ENCODE measurements around the gene CASKIN2. TPM values are rescaled to one million over a fixed set of nuclear protein-coding genes. Genes with fewer than 3 reads are reported as not detected.

Gene CASKIN2
- total RNA-seq = 4.5 and 7.0 TPM in 2 replicates

GRCh38 chr17:75515496-75516254 is at the start of gene CASKIN2:
TSS of gene CASKIN2 (minus strand) at chr17:75515537. CDS start at chr17:75513804, 1,733 bp downstream.

GRCh38 chr17:75524970-75525805 is 9.9 kb upstream of the CASKIN2 start, which contains the start of gene LLGL2:
TSS of gene LLGL2 (plus strand) at chr17:75525697. CDS start at chr17:75543427, 17,730 bp downstream.

GRCh38 chr17:75516255-75516618 is 900 bp upstream of the CASKIN2 start, which contains the start of gene TSEN54:
TSS of gene TSEN54 (plus strand) at chr17:75516528. CDS start at chr17:75516561, 33 bp downstream.

GRCh38 chr17:75456417-75457046 is 58.8 kb downstream of the CASKIN2 start, which contains the start of gene TMEM94:
TSS of gene TMEM94 (plus strand) at chr17:75456635. CDS start at chr17:75471906, 15,271 bp downstream.

Other genes with a start within 250 kb of the CASKIN2 start
- 10.4 and 13.4 TPM in 2 replicates for gene MIF4GD, start 244.3 kb downstream of the CASKIN2 start, total RNA-seq
- 12.3 and 17.6 TPM in 2 replicates for gene SLC25A19, start 226.1 kb downstream of the CASKIN2 start, total RNA-seq
- 81.9 and 101 TPM in 2 replicates for gene GRB2, start 109.9 kb downstream of the CASKIN2 start, total RNA-seq
- gene TMEM94, start 58.9 kb downstream of the CASKIN2 start, total RNA-seq = 18.2 TPM in 2 replicates
- gene TSEN54, start 991 bp upstream of the CASKIN2 start, total RNA-seq = 14.0 and 15.2 TPM in 2 replicates
- gene LLGL2, start 10.2 kb upstream of the CASKIN2 start, total RNA-seq = 1.8 and 2.9 TPM in 2 replicates
- gene MYO15B, start 72.3 kb upstream of the CASKIN2 start, total RNA-seq = 1.9 and 4.4 TPM in 2 replicates
- gene SMIM5, start 117.9 kb upstream of the CASKIN2 start, total RNA-seq = under 0.01 TPM in 1 of 2 replicates, not detected in the other
- 10.7 and 16.6 TPM in 2 replicates for gene RECQL5, start 151.6 kb upstream of the CASKIN2 start, total RNA-seq
- gene SAP30BP, start 151.8 kb upstream of the CASKIN2 start, total RNA-seq = 78.6 and 93.6 TPM in 2 replicates
- 0.97 and 2.3 TPM in 2 replicates for gene ITGB4, start 205.9 kb upstream of the CASKIN2 start, total RNA-seq
- 67.9 and 86.4 TPM in 2 replicates for gene GALK1, start 249.7 kb upstream of the CASKIN2 start, total RNA-seq